ENCODE results near the gene RPS6KA1. TPM values are rescaled to one million over a fixed set of nuclear protein-coding genes. Genes with fewer than 3 reads are reported as not detected.

Gene RPS6KA1
- total and polyA plus RNA-seq, 9 of the 15 experiments (the other 6 are each of a cell fraction or from before 2014, with no cell fraction given): 2.4 to 61.0 (median 35.5) TPM

GRCh38 chr1:26521669-26522030 is 7.9 kb upstream of the RPS6KA1 start (continued):
- no peak for TF ChIP-seq HDAC6 (IDR thresholded peaks at IDR 0.05; ENCODE audit: low read depth, low read length)
- no peak for TF ChIP-seq FIP1L1 (IDR thresholded peaks at IDR 0.05; ENCODE audit: low read depth, low read length, poor library complexity, severe bottlenecking)
- no peak for TF ChIP-seq ZNF23 (CRISPR knock-in tag; IDR thresholded peaks at IDR 0.05)
- no peak for TF ChIP-seq CTCF (IDR thresholded peaks at IDR 0.05 in 2 of 3, conservative IDR thresholded peaks at IDR 0.05 in 1 of 3; ENCODE audit: insufficient read depth in 2 of 3, low read depth in 1 of 3, low read length in 3 of 3)
- no peak for TF ChIP-seq ZNF408 (CRISPR knock-in tag; IDR thresholded peaks at IDR 0.05; ENCODE audit: low read depth)
- no peak for TF ChIP-seq RFX5 (IDR thresholded peaks at IDR 0.05; ENCODE audit: low read depth, low read length)
- TF ChIP-seq ZNF324 (CRISPR knock-in tag; IDR thresholded peaks at IDR 0.05): no peak
- TF ChIP-seq GTF2F1 (IDR thresholded peaks at IDR 0.05; ENCODE audit: low read depth, low read length): no peak
- no peak for TF ChIP-seq IFI16 (CRISPR knock-in tag; IDR thresholded peaks at IDR 0.05)

- 0 out of 4 replicates have a peak overlapping the region, but pooled peaks of 1 of the 2 experiments have one; percentile 61 for H3K9ac ChIP-seq (ENCODE audit: insufficient read depth in 1 of 2, low read depth in 2 of 2, low read length in 2 of 2)
- no peak overlapping the region for H3K27ac ChIP-seq (ENCODE audit: extremely low read depth, low read depth, low read length)
- H3K27me3 ChIP-seq (ENCODE audit: control insufficient read depth in 2 of 2, insufficient read depth in 2 of 2, low read length in 2 of 2): peaks cover 4 to 11% of the 10 kb centered on the region in 2 experiments; a peak in 2 of 5 replicates
- no peaks in the 10 kb centered on the region for H3K79me2 ChIP-seq (ENCODE audit: control insufficient read depth, insufficient read depth, low read length)
- H2AFZ ChIP-seq (ENCODE audit: low read depth, low read length): no peak overlapping the region
- in situ Hi-C loops (cut with MboI) (no loop called here), intact Hi-C loops (cut with micrococcal nuclease) (no loop called here)
- no peak overlapping the region for H3K4me2 ChIP-seq (ENCODE audit: insufficient read depth, low read length)
- H4K20me1 ChIP-seq (replicated peaks; ENCODE audit: control insufficient read depth, insufficient read depth, low read length): no peaks in the 10 kb centered on the region
- no peak overlapping the region for H3K4me3 ChIP-seq
- BruUV-seq (replicated peaks): no TSS peak
- ChIA-PET POLR2A (no interaction called here), CTCF (ENCODE audit: low intra/inter-chr PET ratio) (no interaction called here)
- no peak for DNase-seq (ENCODE audit: extremely low read depth in 1 of 4, low spot score in 3 of 4)
- H3K4me1 ChIP-seq (replicated peaks in 1 of 2; ENCODE audit: control insufficient read depth in 2 of 2, insufficient read depth in 2 of 2, low read length in 2 of 2): peaks cover 4 to 5% of the 10 kb centered on the region in 2 experiments; a peak in 3 of 5 replicates
- no peak for FAIRE-seq
- ATAC-seq: no peak
- H3K9me3 ChIP-seq (replicated peaks; ENCODE audit: control insufficient read depth, insufficient read depth, low read depth, low read length): no peaks in the 10 kb centered on the region
- H3K36me3 ChIP-seq (ENCODE audit: control insufficient read depth, insufficient read depth, low read length): no peaks in the 10 kb centered on the region
- H3K9me1 ChIP-seq (ENCODE audit: control insufficient read depth, insufficient read depth, low read length): no peaks in the 10 kb centered on the region
- TF ChIP-seq ADNP (tag; IDR thresholded peaks at IDR 0.05): peak; percentile 93
- no peak for TF ChIP-seq SPI1 (IDR thresholded peaks at IDR 0.05; ENCODE audit: borderline replicate concordance, low read depth, low read length)
- 0 out of 2 replicates have a peak, but pooled peaks have one; percentile 7 for TF ChIP-seq NFIC (IDR thresholded peaks at IDR 0.05)
- no peak for TF ChIP-seq RNF2 (IDR thresholded peaks at IDR 0.05)
- TF ChIP-seq RHOXF2B (CRISPR knock-in tag; conservative IDR thresholded peaks at IDR 0.05): no peak
- no peak for TF ChIP-seq XRCC3 (IDR thresholded peaks at IDR 0.05)
- no peak for TF ChIP-seq RFX7 (CRISPR knock-in tag; IDR thresholded peaks at IDR 0.05)
- no peak for TF ChIP-seq PHF21A (IDR thresholded peaks at IDR 0.05; ENCODE audit: borderline replicate concordance, low read depth)
- TF ChIP-seq RFX5 (IDR thresholded peaks at IDR 0.05; ENCODE audit: low read depth, low read length): no peak
- no peak for TF ChIP-seq ZNF280B (CRISPR knock-in tag; IDR thresholded peaks at IDR 0.05)
- TF ChIP-seq SFPQ (IDR thresholded peaks at IDR 0.05; ENCODE audit: low read depth, low read length): no peak
- TF ChIP-seq SMARCE1 (IDR thresholded peaks at IDR 0.05): no peak
Observed at GRCh38 chr1:26522073-26522472, 7.5 kb upstream of the RPS6KA1 start.
